ENCODE measurements around the gene GGA1.

The GGA1 gene

GRCh38 chr22:37608477-37609239 is at the start of gene GGA1:
GGA1 (plus strand) TSS chr22:37608834; CDS start chr22:37608861, 27 bp downstream.
- Mint-ChIP-seq H3K4me3 (peak within 1 kb of the TSS; percentile 92), H3K36me3 (ENCODE audit: low read depth) (peaks cover 11% of the 10 kb centered on the region), H3K27me3 (ENCODE audit: low read depth, poor library complexity) (peaks cover 16% of the 10 kb centered on the region), H3K4me1 (peaks cover 40% of the 10 kb centered on the region), H3K27ac (peak within 1 kb of the TSS; percentile 99), H3K9me3 (no peaks in the 10 kb centered on the region)
- TF ChIP-seq, protein P1, sequence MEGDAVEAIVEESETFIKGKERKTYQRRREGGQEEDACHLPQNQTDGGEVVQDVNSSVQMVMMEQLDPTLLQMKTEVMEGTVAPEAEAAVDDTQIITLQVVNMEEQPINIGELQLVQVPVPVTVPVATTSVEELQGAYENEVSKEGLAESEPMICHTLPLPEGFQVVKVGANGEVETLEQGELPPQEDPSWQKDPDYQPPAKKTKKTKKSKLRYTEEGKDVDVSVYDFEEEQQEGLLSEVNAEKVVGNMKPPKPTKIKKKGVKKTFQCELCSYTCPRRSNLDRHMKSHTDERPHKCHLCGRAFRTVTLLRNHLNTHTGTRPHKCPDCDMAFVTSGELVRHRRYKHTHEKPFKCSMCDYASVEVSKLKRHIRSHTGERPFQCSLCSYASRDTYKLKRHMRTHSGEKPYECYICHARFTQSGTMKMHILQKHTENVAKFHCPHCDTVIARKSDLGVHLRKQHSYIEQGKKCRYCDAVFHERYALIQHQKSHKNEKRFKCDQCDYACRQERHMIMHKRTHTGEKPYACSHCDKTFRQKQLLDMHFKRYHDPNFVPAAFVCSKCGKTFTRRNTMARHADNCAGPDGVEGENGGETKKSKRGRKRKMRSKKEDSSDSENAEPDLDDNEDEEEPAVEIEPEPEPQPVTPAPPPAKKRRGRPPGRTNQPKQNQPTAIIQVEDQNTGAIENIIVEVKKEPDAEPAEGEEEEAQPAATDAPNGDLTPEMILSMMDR (IDR thresholded peaks at IDR 0.05), result no peak
- peak; percentile 91 for DNase-seq

GRCh38 chr22:37559521-37559900 is 49.1 kb upstream of the GGA1 start:
- Mint-ChIP-seq H3K4me3 (peak overlapping the region; percentile 74), H3K9me3 (no peaks in the 10 kb centered on the region), H3K4me1 (peaks cover 64% of the 10 kb centered on the region), H3K36me3 (ENCODE audit: low read depth) (no peaks in the 10 kb centered on the region), H3K27ac (no peak overlapping the region), H3K27me3 (ENCODE audit: low read depth, poor library complexity) (peaks cover 17% of the 10 kb centered on the region)
- DNase-seq, result no peak
- TF ChIP-seq, protein P1 (IDR thresholded peaks at IDR 0.05), result no peak

GRCh38 chr22:37559901-37560607 is 48.6 kb upstream of the GGA1 start, which contains the start of gene CDC42EP1:
CDC42EP1 (plus strand) TSS chr22:37560480; CDS start chr22:37566350, 5,870 bp downstream.
- Mint-ChIP-seq H3K9me3 (no peaks in the 10 kb centered on the region), H3K4me3 (peak within 1 kb of the TSS; percentile 86), H3K27ac (no peak within 1 kb of the TSS), H3K4me1 (peaks cover 64% of the 10 kb centered on the region), H3K36me3 (ENCODE audit: low read depth) (no peaks in the 10 kb centered on the region), H3K27me3 (ENCODE audit: low read depth, poor library complexity) (peaks cover 22% of the 10 kb centered on the region)
- TF ChIP-seq, protein P1 (IDR thresholded peaks at IDR 0.05), result no peak
- peak; percentile 66 for DNase-seq

DNA sequence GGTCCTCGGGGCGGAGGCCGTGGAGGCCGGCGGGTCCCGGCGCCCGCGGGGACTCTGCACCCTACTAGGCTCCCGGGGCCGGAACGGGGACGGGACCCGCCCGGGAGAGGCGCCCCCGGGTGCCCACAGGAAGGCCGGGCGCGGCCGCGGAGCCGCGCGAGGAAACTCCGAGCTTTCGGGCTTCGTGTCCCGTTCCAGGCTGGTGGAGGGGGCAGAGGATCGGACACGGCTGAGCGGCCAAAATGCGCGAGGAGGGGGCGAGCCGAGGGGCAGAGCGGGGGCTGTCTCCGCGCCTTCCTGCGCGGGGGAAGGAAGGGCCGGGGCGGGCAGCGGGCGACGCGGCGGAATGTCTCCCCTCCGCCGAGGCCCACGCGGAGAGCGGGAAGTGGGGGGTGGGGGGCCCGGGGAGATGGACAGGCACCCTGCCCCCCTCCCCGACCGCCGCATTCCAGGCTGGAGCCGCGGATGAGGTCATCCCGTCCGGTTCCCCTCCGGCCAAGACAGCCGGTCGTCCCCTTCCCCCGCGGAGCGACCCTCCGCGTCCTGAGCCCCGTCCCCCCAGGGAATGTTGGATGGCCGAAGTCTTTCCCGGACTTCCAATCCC is 47.9 kb upstream of the GGA1 start:
- peak; percentile 61 for DNase-seq
- Mint-ChIP-seq H3K4me3 (peak overlapping the region; percentile 86), H3K36me3 (ENCODE audit: low read depth) (no peaks in the 10 kb centered on the region), H3K9me3 (no peaks in the 10 kb centered on the region), H3K27ac (no peak overlapping the region), H3K4me1 (peaks cover 59% of the 10 kb centered on the region), H3K27me3 (ENCODE audit: low read depth, poor library complexity) (peaks cover 22% of the 10 kb centered on the region)
- TF ChIP-seq, protein P1 (IDR thresholded peaks at IDR 0.05), result no peak

DNA sequence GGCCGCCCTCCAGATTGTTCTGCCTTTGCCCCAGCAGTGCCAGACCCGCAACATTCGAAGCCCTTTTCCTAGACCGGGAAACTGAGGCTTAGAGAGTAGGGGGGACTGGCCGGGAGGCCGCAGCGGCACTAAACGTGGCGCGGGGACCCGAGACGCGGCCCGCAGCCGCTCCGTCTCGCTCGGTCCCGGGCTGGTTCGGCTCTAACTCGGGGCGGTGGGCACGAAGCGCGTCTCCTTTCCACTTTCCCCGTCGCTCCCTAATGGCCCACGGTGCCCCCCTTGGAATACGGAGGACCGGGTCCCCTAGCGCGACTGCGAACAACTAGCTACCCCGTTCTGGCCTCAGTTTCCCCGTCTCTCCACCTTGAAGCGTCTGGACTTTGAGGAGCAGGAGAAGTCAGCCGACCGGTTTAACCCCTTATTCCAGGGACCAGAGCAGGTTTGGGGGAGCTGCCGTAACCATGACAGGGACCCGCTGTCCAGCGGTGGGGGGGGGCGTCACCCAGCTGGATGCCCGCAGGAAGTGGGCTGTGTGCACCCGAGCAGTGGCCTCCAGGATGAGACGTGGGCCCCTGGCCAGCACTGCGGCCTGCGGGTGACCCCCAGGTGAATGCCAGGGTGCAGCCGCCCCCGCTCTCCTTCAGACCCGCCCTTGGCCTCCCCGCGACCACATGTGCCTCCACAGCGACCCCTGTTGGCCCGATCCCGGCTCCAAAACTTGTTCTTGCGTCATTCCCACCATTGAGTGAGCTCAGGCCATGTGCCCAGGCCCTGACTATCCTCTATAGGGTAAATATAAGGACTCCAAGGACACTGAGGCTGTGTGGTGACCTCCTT is 47.2 kb upstream of the GGA1 start:
- TF ChIP-seq, protein P1 (IDR thresholded peaks at IDR 0.05), result peak; percentile 79
- Mint-ChIP-seq H3K4me3 (peak overlapping the region; percentile 86), H3K9me3 (no peaks in the 10 kb centered on the region), H3K36me3 (ENCODE audit: low read depth) (no peaks in the 10 kb centered on the region), H3K27me3 (ENCODE audit: low read depth, poor library complexity) (peaks cover 26% of the 10 kb centered on the region), H3K27ac (no peak overlapping the region), H3K4me1 (peaks cover 55% of the 10 kb centered on the region)
- DNase-seq, result peak; percentile 93

Measured in nephron progenitor cell (in vitro differentiated cells).